ENCODE results near the gene ATRX.
"Not testable (repeated sequence)": the region's sequence is repeated elsewhere in the genome, so short reads cannot be mapped to it uniquely, and the experiment has no call there.

The ATRX gene

DNA sequence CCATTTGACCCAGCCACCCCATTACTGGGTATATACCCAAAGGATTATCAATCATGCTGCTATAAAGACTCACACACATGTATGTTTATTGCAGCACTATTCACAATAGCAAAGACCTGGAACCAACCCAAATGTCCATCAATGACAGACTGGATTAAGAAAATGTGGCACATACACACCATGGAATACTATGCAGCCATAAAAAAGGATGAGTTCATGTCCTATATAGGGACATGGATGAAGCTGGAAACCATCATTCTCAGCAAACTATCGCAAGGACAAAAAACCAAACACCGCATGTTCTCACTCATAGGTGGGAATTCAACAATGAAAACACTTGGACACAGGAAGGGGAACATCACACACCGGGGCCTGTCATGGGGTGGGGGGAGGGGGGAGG is 59.9 kb downstream of the ATRX start:
- not testable (repeated sequence) for DNase-seq

DNA sequence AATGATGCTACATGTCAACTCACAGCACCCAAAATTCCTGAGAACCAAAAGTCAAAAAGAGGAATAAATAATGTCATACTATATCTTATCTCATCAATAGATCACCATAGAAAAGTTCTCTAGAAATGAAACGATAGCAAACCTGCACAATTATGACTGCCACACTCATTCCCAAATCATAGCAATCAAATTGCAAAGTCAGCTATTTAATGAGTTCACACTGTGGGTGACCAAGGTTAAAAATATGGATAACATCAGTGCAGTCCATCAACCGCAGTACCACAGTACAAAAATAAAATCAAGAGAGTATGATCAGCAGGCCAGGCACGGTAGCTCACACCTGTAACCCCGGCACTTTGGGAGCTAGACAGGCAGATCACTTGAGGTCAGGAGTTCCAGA is 62.3 kb downstream of the ATRX start:
- no peak for DNase-seq

DNA sequence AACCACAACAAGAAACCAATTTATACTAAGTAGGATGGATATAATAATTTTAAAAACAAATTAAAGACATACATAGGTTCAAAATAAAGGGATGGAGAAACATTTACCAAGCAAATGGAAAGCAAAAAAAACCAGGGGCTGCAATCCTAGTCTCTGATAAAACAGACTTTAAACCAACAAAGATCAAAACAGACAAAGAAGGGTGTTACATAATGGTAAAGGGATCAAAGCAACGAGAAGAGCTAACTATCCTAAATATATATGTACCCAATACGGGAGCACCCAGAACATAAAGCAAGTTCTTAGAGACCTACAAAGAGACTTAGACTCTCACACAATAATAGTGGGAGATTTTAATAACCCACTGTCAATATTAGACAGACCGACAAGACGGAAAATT is 66.6 kb downstream of the ATRX start:
- no peak for DNase-seq

DNA sequence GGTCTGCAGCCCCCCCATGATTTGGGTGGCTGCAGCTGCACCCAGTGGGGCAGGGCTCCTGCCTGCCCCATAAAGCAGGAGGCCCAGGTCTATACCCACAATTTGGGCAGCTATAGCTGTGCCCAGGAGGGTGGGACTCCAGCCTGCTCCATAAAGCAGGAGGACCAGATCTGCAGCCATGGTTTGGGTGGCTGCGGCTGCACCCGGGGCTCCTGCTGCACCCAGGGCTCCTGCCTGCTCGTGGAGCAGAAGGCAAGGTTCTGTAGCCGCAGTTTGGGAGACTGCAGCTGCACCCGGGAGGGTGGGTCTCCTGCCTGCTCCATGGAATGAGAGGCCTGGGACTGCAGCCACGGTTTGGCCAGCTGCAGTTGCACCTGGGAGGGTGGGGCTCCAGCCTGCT is 81.1 kb downstream of the ATRX start:
- DNase-seq = no peak

DNA sequence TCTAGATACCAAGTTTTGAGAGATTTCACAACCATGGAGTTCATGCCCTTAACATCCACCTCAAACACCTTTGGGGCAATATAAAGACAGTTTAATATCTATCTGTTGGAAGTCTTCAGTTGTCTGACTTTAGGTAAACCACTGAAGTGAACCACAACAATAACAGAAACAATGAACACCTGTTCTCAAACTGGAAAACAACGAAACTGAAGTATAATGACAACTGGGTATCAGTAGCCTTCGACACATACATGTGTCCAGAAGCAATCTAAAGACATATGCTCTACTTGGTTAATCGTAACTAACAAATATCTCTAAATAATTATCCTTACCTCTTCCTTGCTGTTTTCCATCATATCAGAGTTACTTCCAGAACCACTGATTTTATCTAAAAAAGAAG is 87.8 kb downstream of the ATRX start:
- DNase-seq = no peak

DNA sequence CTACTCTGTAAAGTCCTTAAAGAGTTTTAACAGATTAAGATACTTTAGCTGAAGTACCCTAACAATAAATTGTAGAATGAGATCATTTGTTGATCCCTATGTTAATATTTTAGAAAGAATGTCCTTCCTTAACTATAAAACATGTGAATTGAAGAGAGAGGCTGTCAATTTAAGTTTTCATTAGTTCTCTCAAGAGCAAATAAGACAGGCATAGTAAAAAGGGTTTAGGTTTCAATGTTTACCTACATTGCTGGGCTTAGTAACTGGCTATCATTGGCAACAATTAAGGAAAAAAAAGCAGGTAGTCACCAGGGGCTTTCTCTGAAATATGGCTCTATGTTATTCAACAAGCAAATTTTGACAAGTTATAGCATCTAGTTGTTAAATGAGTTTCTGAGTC is 91.5 kb downstream of the ATRX start:
- no peak for DNase-seq

DNA sequence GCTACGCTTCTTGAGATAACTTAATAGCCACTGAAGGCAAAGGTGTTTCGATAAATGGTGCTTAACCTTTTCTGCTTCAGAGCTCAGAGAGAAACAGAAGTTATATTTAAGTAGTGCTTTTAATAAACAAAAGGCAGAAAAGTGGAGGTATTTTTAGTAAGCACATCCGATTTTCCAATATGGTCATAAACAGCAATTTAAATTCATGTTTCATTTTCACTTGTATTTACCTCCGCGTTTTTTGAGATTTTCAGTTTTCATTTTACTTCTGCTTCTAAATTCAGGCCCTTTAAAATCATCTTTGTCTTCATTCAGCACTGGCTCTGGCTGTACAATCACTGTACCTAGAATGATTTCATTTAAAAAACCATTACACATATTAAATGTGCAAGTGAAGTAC is 92.4 kb downstream of the ATRX start:
- DNase-seq = no peak

DNA sequence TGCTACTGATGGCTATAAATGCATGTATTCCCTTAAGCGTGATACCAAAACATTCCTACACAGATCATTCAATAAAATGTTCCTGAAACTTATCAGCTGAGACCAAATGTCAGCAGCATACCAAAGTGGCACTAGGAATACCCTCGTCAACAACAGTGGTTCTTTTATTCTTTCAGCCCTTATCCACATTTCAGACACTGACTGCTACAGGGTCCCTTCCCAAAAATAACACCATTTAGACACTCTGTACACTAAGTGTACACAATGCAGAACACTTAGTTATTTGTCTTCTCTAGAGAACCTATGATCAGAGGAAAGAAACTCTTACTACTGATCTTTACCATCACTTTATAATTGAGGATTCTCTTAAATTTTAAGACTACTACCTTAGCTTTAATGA is 94.1 kb downstream of the ATRX start:
- no peak for DNase-seq

DNA sequence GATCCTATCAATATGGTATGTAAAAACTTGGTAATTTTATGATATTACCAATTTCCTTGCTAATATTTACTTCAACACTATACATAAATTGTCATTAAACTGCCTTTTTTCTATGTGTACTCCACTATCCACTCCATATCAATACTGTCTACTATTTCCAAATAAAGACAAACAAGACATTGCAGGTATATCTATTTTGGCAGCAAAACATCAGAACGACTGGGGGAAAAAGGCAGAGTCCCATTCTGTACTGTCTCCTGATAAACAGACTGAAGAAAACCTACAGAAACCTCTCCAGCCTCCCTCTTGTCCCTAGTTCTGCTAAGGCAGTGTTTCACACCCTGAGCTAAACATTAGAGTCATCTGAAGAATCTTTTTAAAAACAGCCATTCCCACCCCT is 96.6 kb downstream of the ATRX start:
- no peak for DNase-seq

DNA sequence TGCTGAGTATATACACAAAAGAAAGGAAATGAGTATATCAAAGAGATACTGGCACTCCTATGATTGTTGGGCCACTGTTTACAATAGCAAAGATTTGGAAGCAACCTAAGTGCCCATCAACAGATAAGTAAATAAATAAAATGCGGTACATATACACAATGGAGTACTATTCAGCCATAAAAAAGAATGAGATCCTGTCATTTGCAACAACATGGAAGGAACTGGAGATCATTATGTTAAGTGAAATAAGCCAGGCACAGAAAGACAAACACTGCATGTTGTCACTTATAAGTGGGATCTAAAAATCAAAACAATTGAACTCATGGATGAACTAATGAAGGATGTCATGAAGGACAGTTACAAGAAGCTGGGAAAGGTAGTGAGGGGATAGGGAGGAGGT is 100.3 kb downstream of the ATRX start:
- DNase-seq = not testable (repeated sequence)

DNA sequence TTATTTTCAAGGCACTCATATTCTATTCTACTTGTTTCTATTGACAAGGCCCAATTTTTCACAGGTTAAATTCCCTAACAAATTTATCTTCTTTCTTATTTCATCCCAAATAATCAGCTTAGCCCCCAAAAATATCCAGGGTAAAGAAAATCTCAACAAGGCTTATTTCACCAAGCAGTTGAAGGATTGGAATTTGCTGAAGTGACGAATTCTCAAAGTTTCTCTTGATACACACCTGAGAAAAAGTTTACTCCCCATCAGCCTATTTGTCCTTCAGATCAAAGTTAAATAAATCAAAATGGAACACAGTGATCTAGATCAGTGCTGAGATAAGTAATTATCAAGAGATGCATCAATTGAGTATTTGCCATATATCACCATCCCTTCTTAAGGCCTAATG is 106.9 kb downstream of the ATRX start:
- DNase-seq = no peak

DNA sequence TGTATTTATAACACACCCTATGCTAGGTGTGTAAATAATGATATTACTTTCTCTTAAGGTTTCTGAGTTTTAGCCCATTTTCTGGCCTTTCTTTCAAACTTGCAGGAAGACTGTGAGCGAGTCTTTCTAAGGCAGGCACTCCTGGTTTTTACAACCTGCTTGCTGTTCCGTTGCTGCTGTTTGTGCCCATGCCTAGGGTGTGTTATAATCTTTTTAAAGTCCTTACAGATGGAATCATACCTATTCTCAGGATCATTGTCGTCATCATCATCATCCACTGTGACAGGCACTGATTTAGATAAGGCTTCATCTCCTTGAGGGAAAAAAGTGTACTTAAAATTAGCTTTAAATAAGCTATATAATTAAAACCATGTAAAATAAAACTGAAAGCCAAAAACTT is 110.0 kb downstream of the ATRX start:
- DNase-seq = no peak

DNA sequence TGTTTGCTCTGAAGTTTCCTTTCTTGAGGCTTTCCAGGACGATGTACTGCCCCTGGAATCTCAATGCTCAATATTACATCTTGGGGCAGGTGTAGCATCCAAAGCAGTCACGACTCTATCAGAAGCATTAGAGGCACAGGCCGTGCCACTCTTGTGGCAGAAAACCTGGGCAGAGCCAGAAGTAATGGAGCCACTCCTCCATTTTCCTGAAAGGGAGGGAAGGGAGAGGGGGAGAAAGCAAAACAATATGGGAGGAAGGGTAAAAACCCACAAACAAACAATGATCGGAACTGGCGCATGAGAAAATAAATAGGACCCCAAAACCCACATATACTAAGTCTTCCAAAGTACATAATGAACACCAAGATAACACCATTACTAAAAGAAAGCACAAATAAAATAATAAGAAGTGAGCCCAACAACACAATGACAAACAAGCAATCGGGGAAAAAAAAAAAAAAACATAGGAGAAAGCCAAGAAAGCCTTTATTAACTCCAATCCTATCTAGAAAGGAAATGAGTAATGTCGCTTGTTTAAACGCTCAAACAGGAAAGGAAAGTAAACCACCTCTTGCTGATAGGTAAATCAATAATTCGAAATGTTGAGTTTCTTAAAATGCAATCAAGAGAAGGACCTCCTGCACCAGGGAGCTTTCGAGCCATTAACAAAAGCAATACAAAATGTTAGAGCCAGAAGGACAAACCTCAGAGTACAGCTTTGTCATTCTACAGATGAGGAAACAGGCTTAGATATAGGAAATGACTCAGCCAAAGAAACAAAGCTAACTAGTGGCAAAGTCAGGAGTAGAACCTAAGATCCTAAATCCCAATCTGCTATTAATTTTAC is 117.4 kb downstream of the ATRX start:
- no peak for DNase-seq

DNA sequence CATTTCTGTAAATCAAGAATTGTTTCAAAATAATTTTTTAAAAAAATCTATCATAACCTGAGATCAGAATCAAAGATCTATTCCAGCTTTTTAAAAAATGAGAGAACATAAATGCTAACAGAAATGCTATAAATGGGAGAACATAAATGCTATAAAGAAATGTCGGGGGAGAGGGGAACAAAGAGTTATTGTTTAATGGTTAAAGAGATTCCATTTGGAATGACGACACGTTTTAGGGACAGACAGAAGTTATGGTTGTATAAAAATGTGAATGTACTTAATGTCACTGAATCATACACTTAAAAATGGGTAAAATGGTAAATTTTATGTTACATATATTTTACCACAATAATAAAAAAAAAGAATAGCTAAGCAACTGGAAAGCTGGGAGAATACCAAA is 127.1 kb downstream of the ATRX start:
- DNase-seq = no peak

DNA sequence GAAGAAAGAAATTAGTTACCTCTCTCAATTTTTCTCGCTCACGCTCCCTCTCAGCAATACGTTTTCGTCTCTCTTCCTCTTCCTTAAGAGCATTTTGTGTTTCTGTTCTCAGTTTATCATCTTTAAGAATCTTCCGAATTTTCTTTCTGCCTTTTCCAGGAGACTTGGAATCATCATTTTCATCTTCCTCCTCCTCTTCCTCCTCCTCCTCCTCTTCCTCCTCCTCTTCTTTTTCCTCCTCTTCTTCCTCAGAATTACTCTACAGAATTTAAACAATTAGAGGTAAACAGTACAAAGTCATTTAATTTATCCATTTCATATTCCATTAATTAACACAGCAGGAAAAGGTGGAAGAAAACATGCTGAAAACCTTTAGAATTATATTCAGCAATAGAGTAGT is 133.9 kb downstream of the ATRX start:
- no peak for DNase-seq

DNA sequence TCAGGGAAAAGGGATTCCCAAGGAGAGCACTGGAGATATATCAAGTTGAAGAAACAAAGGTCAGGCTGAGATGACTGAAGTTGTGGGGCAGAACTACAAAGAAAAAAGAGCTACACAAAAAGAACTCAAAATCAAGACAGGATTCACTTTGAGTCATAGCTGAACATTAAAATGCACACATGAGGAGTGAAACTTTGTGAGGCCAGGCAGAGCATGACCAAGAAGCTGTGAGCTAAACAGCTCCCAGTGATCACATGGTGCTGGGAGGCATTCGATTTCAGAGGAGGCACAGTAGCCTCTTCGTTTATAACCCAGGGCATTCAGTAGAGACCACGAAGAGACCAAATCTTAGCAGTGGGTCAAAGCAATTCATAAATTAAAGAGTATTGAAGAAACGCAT is 145.3 kb downstream of the ATRX start:
- no peak for DNase-seq

DNA sequence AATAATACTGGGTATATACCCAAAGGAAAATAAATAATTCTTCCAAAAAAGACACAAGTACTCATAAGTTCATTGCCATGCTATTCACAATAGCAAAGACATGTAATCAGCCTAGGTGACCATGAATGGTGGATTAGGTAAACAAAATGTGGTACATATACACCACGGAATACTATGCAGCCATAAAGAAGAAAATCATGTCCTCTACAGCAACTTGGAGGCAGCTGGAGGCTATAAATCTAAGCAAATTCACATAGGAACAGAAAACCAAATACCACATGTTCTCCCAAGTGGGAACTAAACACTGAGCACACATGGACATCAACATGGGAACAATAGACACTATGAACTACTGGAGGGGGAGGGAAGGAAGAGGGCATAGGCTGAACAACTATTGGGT is 146.2 kb downstream of the ATRX start:
- DNase-seq = no peak

DNA sequence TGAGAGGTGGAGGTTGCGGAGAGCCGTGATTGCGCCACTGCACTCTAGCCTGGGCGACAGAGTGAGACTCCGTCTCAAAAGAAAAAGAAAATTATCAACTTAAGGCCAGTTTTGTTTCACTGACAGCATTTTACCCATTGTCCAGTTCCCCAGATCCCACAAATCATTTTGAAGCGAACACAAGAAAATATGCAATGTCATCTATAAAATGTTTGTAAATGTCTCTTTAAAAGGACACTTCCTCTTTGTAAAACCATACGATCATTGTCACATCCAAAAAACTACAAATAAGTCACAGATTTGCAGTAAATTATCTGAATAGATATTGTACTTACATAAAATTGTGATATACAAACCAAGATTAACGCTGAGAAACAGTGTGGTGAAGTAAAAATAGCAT is 147.6 kb downstream of the ATRX start:
- DNase-seq = no peak

DNA sequence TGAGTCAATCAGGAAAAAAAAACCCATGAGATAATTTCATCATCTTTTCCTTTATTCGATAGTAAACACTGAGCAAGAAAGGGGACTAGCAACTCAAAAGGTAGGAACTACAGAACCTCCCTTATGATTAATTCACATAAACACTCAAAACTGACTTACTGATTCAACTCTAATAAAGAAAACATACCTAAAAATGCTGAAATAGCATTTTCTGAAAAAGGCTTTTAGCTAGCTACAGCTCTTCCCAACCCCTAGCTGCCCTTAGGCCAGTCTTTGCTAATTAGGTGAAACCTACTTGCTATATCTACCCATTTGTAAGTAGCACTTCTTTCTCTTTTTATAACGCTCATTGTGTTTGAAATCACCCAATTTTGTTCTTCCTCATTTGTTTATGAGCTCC is 150.6 kb downstream of the ATRX start:
- no peak for DNase-seq

DNA sequence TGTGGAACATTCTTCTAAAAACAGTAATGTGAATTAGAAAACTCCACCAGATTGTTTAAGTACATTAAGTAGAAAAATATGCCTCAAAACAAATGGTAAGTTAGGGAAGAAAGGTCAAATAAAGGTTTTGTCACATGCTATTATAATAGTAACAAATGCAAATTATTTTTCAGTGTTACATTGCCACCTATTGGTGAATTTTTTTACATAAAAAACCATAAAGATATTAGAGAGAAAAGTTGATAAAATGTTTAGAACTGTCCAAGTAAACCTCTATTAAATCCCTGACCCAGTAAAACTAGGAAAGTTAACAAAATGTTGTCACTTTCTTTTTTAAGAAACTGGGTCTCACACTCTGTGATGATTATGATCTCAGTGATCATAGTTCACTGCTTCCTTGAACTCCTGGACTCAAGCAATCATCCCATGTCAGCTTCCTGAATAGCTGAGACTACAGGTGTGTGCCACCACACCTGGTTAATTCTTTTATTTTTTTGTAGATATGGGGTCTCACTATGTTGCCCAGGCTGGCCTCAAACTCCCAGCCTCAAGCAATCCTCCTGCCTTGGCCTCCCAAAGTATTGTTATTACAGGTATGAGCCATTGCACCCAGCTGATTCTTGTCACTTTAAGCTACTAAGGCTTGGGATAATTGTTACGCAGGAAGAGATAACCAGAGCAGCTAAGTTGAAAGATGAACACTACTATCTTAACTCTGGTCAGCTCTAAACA is 157.6 kb downstream of the ATRX start:
- peak; percentile 10 for DNase-seq

DNA sequence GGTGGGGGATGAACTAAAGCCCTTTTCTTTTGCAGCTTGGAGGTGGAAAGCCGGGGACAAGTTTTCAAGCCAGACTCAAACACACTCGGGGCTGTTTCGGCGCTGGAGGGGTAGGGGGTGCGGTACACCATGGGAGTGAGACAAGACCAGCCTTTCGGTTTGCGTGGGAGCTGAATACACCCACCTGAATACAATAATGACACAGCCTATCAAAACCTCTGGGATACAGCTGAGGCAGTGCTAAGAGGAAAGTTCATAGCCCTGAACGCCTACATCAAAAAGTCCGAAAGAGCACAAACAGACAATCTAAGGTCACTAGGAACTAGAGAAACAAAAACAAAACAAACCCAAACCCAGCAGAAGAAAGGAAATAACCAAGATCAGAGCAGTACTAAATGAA is 163.3 kb downstream of the ATRX start:
- no peak for DNase-seq

DNA sequence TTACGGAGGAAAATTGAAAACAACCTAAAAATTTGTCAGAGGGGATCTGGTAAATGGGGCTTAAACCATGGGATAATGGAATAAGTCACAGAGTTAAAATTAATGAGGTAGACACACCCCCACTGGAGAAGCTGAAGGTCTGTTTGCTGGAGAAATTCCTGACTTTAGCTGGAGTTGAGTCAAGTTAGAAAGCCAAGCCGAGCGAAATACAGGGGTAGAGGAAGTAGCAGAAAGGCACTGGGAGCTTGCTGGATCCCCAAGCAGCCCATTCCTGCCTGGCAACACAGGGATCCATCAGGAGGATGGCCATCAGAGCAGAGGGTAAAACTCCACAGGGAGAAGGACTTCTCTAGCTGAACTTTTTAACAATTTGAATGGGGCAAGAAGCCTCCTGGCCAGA is 163.8 kb downstream of the ATRX start:
- DNase-seq = no peak

DNA sequence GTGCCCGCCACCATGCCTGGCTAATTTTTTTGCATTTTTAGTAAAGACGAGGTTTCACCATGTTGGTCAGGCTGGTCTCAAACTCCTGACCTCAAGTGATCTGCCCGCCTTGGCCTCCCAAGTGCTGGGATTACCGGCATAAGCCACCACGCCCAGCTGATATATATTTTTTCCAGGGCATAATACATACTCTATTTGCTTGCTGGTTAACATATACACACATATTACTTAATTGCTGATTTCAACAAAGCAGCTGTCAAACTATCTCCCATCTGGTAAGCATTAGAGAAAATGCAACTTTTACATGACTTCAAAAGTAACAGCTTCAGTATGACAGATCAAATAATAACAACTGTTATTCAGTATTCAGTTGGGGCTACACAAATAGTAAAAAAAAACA is 164.6 kb downstream of the ATRX start:
- DNase-seq = not testable (repeated sequence)

DNA sequence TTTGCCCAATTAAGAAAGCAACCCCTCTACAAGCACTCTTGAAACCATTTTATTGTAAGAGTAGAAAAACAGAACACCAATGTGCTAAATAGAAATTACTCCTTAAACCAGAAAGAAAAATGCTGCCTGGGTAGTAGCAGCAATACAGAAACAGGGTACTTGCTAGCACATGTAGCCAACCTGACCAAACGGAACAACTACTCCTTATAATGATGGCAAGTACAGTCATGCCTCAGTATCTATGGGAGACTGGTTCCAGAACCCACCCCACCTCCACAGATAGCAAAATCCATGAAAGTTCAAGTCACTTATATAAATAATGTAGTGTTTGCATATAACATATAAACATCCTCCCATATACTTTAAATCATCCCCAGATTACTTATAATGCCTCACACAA is 168.8 kb downstream of the ATRX start:
- DNase-seq = no peak
